ENCODE data around the gene SMARCD3.

The SMARCD3 gene

GRCh38 chr7:151231080-151231479, 17.4 kb downstream of the SMARCD3 start:
- peaks cover 33% of the 10 kb centered on the region for H3K4me1 ChIP-seq (ENCODE audit: insufficient read depth, low read length, severe bottlenecking)
- H3F3A ChIP-seq (ENCODE audit: insufficient read depth, low read length) = no peaks in the 10 kb centered on the region
- no peaks in the 10 kb centered on the region for H3K9me2 ChIP-seq (ENCODE audit: low read depth, low read length)
- no peak overlapping the region for H3K4me2 ChIP-seq (ENCODE audit: low read length)
- no peak for TF ChIP-seq EZH2 (IDR thresholded peaks at IDR 0.05; ENCODE audit: borderline replicate concordance, low read length)
- TF ChIP-seq, protein P1, sequence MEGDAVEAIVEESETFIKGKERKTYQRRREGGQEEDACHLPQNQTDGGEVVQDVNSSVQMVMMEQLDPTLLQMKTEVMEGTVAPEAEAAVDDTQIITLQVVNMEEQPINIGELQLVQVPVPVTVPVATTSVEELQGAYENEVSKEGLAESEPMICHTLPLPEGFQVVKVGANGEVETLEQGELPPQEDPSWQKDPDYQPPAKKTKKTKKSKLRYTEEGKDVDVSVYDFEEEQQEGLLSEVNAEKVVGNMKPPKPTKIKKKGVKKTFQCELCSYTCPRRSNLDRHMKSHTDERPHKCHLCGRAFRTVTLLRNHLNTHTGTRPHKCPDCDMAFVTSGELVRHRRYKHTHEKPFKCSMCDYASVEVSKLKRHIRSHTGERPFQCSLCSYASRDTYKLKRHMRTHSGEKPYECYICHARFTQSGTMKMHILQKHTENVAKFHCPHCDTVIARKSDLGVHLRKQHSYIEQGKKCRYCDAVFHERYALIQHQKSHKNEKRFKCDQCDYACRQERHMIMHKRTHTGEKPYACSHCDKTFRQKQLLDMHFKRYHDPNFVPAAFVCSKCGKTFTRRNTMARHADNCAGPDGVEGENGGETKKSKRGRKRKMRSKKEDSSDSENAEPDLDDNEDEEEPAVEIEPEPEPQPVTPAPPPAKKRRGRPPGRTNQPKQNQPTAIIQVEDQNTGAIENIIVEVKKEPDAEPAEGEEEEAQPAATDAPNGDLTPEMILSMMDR (IDR thresholded peaks at IDR 0.05; ENCODE audit: low read length) = no peak
- H3K9ac ChIP-seq (ENCODE audit: low read length) = no peak overlapping the region
- no peak overlapping the region for H3K4me3 ChIP-seq (ENCODE audit: low read depth, low read length, poor library complexity, severe bottlenecking)
- no peaks in the 10 kb centered on the region for H4K20me1 ChIP-seq (ENCODE audit: insufficient read depth, low read length)
- no peak overlapping the region for H2AFZ ChIP-seq (ENCODE audit: low read length)
- H3K27me3 ChIP-seq (ENCODE audit: insufficient read depth, low read length) = no peaks in the 10 kb centered on the region
- peaks cover 26% of the 10 kb centered on the region for H3K36me3 ChIP-seq (ENCODE audit: insufficient read depth, low read length)
- H3K79me2 ChIP-seq (ENCODE audit: insufficient read depth, low read length) = peaks cover 18% of the 10 kb centered on the region
- H3K9me3 ChIP-seq (ENCODE audit: low read length) = no peaks in the 10 kb centered on the region
- no peak overlapping the region for H3K27ac ChIP-seq (ENCODE audit: low read depth, low read length, poor library complexity, severe bottlenecking)

DNA sequence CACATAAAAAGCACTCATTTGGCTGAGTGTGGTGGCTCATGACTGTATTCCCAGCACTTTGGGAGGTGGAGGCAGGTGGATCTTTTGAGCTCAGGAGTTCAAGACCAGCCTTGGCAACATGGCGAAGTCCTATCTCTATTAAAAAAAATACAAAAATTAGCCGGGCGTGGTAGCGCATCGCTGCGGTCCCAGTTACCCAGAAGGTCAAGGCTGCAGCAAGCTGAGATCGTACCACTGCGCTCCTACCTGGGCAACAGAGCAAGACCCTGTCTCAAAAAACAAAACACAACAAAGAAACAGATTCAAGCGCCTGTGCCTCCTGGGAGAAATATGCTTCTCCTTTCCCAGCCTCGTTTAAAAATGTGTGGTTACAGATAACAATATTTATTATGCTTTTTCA, 19.2 kb downstream of the SMARCD3 start:
- peaks cover 43% of the 10 kb centered on the region for H3K4me1 ChIP-seq (ENCODE audit: insufficient read depth, low read length, severe bottlenecking)
- H3K9ac ChIP-seq (ENCODE audit: low read length) = no peak overlapping the region
- peaks cover 24% of the 10 kb centered on the region for H3K79me2 ChIP-seq (ENCODE audit: insufficient read depth, low read length)
- no peaks in the 10 kb centered on the region for H4K20me1 ChIP-seq (ENCODE audit: insufficient read depth, low read length)
- no peaks in the 10 kb centered on the region for H3F3A ChIP-seq (ENCODE audit: insufficient read depth, low read length)
- H3K4me3 ChIP-seq (ENCODE audit: low read depth, low read length, poor library complexity, severe bottlenecking) = no peak overlapping the region
- H3K4me2 ChIP-seq (ENCODE audit: low read length) = no peak overlapping the region
- no peaks in the 10 kb centered on the region for H3K27me3 ChIP-seq (ENCODE audit: insufficient read depth, low read length)
- H3K9me2 ChIP-seq (ENCODE audit: low read depth, low read length) = no peaks in the 10 kb centered on the region
- TF ChIP-seq, protein P1 (IDR thresholded peaks at IDR 0.05; ENCODE audit: low read length) = no peak
- TF ChIP-seq EZH2 (IDR thresholded peaks at IDR 0.05; ENCODE audit: borderline replicate concordance, low read length) = no peak
- no peaks in the 10 kb centered on the region for H3K9me3 ChIP-seq (ENCODE audit: low read length)
- peaks cover 26% of the 10 kb centered on the region for H3K36me3 ChIP-seq (ENCODE audit: insufficient read depth, low read length)
- no peak overlapping the region for H2AFZ ChIP-seq (ENCODE audit: low read length)
- H3K27ac ChIP-seq (ENCODE audit: low read depth, low read length, poor library complexity, severe bottlenecking) = no peak overlapping the region

GRCh38 chr7:151228024-151228866, 20.2 kb downstream of the SMARCD3 start:
- no peaks in the 10 kb centered on the region for H3F3A ChIP-seq (ENCODE audit: insufficient read depth, low read length)
- peak overlapping the region; percentile 75 for H3K9ac ChIP-seq (ENCODE audit: low read length)
- H3K4me2 ChIP-seq (ENCODE audit: low read length) = peak overlapping the region; percentile 73
- H3K9me2 ChIP-seq (ENCODE audit: low read depth, low read length) = no peaks in the 10 kb centered on the region
- H2AFZ ChIP-seq (ENCODE audit: low read length) = no peak overlapping the region
- H3K4me1 ChIP-seq (ENCODE audit: insufficient read depth, low read length, severe bottlenecking) = peaks cover 35% of the 10 kb centered on the region
- TF ChIP-seq EZH2 (IDR thresholded peaks at IDR 0.05; ENCODE audit: borderline replicate concordance, low read length) = no peak
- TF ChIP-seq, protein P1 (IDR thresholded peaks at IDR 0.05; ENCODE audit: low read length) = no peak
- H3K79me2 ChIP-seq (ENCODE audit: insufficient read depth, low read length) = peaks cover 18% of the 10 kb centered on the region
- peaks cover 31% of the 10 kb centered on the region for H3K36me3 ChIP-seq (ENCODE audit: insufficient read depth, low read length)
- no peaks in the 10 kb centered on the region for H4K20me1 ChIP-seq (ENCODE audit: insufficient read depth, low read length)
- no peaks in the 10 kb centered on the region for H3K9me3 ChIP-seq (ENCODE audit: low read length)
- H3K27me3 ChIP-seq (ENCODE audit: insufficient read depth, low read length) = no peaks in the 10 kb centered on the region
- no peak overlapping the region for H3K27ac ChIP-seq (ENCODE audit: low read depth, low read length, poor library complexity, severe bottlenecking)
- H3K4me3 ChIP-seq (ENCODE audit: low read depth, low read length, poor library complexity, severe bottlenecking) = peak overlapping the region; percentile 73
